HG02759 (cell line): ENCODE results near the gene ADRM1.

ENCODE experiments used
- ATAC-seq: cut with Tn5 transposase; IDR thresholded peaks from one replicate; pipeline ENCODE4 v1.9.1; 2021; ENCODE audit warnings: mild to moderate bottlenecking, moderate library complexity; ENCODE audit not compliant: unreplicated experiment

Gene ADRM1

DNA sequence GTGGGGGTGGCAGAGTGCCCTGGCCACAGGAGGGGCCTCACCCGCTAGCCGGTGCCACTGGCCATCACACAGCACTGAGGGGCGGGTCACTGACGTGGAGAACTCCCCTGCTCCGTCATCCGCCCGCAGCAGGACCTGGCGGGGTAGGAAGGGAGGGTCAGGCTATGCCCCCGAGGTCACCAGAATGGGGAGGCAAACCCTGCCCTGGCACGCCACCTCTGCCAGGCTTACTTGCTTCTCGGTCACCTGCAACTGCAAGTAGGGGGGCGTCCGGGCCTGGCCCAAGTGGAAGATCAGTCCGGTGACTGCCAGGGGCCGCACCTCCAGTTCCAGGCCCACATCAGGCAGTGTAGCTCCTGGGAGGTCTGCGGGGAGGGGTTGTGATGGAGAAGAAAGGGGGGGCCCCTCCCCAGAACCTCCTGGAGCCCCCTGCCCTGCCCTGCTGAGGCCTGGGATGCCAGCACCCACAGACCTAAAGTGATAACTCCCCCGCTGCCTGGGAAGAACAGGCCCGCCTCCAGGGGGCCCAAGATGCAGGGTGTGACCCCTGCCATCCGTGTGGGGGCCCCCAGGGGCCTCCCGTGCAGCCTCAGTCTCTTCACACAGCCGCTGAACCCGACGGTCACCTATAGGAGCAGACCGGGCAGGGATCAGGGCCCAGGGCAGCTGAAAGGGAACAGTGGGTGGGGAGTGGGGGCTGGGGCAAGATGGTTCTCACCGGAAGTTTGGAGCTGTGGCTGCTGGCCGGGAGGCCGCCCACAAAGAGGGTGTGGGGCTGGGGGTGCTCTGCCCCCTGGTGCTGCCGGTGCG, 7.4 kb downstream of the ADRM1 start:
- ATAC-seq: no peak

DNA sequence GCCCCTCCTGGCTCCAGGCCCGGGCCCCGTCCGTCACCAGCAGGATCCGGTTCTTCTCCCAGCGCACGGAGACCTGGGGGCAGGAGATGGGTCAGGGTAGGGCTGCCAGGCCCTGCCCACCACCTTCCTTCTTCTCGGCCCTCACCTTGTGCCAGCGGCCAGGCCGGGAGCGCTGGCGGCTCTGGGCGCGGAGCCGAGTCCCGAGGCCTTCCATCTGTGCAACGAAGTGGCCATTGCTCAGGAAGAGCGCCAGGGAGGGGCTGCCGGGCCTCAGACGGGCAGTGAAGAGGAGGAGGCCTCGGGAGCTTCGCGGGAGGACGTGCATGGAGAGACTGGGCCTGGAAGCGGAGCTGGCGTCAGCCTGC, 7.9 kb downstream of the ADRM1 start:
- no peak for ATAC-seq

DNA sequence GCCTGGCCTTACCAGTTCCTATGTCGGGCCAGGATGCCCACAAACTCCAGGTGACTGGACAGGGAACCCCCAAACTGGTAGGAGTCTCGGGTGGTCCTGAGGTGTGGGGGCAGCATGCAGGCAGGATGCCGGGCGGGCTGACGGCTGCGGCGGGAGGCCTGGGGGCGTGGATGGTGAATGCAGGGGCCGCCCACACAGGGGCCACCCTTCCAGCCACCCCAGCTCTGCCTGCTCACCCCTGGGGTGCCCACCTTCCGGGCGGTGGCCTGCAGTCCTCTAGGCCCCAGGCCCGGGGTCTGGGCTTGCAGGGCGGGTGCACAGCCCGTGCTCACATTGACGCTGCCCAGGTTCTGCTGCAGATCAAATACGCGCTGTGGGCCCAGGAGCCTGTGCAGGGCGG, 8.4 kb downstream of the ADRM1 start:
- no peak for ATAC-seq

DNA sequence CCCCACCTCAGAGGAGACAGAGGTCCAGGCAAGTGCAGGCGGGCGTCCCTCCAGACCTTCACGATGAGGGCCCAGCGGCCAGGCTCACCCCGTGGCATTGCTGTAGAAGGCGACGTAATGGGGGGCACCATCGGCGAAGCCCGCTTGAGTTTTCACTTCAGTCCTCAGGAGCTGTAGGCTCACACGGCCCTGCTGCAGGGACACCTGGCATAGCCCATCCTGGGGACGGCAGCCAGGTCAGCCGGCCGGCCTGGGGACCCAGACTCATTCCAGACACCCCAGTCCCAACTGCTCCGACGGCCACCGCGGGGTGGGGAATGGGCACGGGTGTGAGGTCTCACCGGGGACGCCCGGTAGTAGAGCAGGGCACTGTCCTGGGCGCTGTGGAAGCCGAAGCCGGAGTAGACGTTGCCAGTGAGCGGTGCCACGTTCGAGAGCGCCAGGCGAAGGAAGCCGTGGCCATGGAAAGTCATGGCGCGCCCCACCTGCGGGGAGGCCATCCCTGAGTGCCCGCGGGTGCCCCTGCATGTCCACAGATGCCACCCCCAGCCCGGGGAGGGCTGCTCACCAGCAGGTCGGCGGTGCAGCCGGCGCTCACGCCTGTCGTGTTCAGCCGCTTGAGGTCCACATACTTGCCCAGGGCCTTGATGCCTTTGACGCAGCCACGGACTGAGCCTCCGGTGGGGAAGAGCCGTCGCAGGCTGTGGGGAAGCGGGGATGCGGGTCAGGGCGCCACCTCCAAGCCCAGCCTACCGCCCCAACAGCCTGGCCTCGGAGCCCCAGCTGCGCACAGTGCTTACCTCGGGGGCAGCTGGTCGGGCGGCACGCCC, 9.2 kb downstream of the ADRM1 start:
- ATAC-seq: no peak

- ATAC-seq: no peak
These were observed 9.8 kb downstream of the ADRM1 start for GRCh38 chr20:62312662-62312977.

DNA sequence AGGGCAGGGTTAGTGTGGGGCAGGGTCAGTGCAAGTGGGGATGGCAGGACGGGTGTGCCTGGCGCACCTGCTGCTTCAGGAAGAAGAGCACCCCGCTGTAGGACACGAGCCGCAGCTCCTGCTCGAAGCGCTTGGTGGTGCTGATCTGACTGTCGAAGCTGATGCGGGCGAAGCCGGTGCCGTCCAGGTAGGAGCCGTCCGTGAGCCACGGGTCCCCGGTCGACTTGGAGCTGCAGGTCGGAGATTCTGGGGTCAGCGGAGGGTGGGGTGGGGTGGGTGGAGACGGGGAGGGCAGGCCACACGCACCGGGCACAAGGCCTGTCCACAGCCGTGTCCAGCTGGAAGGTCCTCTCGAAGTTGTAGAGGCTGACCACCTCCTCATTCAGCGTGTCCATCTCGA, 10.2 kb downstream of the ADRM1 start:
- ATAC-seq: no peak

GRCh38 chr20:62313460-62314338, 10.9 kb downstream of the ADRM1 start:
- no peak for ATAC-seq

DNA sequence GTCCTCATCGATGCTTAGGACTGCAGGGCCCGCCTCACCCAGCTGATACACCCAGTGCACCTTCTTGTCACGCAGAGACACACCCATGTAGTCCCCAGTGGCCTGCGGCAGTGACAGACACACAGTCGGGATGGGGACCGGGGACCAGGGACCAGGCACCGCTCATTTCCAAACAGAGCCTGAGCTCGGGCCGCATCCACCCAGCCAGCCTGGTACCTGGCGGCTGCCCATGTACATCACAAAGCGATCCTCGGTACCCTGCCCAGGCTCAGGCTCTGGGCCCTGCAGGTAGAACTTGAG, 11.5 kb downstream of the ADRM1 start:
- no peak for ATAC-seq

GRCh38 chr20:62314711-62315302, 12.0 kb downstream of the ADRM1 start:
- ATAC-seq: no peak

DNA sequence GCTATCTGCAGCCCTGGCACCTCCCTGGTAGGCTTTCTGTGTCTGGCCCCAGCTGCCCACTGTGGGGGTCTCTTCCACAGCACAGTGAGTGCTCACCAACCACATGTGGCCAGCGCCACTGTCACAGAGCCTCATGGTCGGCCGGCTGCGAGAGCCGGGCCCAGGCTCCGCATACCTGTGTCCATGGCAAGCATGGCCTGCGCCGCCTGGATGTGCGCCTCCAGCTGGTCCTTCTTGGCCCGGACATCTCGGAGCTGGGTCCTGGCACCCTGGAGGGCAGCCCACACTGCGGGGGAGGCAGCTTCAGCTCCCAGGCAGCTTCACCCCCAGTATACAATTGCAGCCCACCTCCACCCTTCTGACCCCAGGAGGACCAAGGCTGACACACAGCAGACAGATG, 13.0 kb downstream of the ADRM1 start:
- no peak for ATAC-seq

DNA sequence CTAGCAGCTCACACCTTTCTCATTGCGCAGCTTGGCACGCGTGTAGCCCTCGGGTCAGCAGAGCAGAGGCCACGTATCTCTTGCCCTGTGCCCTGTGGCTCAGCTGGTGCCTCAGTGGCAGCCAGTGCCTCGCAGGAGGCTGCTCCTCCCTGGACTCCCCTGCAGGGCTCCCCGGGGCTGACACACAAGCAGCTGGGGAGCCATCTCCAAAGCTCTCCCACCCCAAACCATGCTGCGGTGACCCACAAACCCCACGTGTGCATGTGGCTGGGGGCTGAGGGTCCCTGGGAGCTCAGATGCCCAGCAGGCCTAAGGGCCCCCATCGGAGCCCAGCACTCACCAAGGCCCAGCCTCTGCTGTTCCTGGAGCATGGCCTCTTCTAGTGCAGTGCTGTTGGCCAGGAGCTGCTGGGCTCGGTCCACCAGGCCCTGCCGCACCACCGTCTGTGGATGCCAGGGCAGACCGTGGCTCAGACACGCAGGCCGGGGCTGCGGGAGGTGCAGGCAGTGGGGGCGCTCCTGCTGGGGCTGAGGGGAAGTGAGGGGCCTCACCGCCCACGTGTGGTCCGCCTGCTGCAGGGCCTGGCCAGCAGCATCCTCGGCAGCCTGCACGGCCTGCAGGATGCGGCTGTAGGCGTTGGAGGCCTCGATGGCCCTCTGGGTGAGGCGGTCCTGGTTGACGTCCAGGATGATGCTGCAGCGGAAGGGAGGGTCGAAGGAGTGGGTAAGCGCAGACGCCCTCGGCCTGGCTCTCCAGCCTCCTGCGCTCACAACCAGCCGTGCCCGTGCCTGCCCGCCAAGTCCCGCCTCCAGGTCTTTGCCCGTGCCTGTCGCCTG, 13.8 kb downstream of the ADRM1 start:
- no peak for ATAC-seq

DNA sequence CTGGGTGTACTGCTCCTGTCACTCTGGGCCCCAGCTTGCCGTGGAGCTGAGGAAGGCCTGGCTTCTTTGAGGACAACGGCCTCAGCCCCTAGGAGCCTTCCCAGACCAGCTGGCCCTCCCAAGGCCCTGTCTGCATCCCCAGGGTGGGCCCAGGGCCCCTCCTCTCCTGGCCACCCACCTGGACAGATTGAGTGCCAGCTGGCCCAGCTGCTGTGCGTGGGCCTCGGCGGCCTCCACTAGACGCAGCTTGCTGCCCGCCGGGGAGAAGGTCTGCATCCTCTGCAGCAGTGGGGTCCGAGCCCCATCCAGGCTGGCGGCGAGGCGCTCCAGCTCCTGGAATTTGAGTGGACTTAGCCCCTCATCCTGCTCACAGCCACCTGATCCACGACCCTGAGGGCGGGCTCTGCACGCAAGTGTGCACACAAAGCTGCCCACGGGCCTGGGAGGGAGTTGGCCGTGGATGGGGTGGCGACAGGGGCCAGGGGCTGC, 14.4 kb downstream of the ADRM1 start:
- no peak for ATAC-seq

DNA sequence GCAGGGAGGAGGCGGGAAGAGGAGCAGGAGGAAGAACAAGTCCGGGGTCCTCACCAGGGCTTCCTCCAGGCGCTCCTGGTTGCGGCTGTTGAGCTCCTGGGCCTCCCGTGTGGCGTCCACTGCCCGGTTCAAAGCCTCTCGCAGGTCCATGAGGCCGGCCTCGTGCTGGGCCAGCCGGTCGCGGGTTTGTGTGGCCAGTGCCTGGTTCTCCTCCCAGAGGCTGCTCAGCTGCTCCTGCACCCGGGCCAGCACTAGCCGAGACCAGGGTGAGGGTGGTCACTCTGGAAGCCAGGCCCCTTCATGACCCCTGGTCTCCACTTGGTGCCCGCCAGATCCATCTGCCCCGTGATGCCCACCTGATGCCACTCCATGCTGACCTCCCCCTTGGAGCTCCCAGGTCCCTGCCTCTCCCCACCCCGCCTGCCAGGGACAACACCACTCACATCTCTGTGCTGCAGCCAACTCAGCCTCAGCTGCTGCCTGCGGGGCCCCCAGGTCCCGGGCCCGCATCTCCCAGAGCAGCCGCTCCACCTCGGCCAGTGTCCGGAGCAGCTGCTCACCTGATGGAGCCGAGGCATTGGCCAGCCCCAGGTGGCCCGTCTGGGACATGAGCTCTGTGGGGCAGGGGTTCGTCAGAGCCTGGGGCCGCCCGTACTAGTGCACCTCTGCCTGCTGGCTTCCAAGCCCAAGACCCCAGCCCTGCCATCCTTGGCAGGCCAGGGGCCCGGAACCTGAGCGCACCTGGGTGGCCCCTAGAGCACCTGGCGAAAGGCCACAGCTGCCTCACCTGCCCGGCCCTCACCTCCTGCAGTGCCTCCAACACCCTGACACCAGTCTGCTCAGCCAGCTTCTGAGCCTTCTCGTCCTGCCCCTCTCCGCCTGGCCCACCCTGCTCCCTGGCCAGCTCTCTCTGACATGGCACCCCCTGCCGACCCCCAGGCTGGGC, 15.9 kb downstream of the ADRM1 start:
- no peak for ATAC-seq

DNA sequence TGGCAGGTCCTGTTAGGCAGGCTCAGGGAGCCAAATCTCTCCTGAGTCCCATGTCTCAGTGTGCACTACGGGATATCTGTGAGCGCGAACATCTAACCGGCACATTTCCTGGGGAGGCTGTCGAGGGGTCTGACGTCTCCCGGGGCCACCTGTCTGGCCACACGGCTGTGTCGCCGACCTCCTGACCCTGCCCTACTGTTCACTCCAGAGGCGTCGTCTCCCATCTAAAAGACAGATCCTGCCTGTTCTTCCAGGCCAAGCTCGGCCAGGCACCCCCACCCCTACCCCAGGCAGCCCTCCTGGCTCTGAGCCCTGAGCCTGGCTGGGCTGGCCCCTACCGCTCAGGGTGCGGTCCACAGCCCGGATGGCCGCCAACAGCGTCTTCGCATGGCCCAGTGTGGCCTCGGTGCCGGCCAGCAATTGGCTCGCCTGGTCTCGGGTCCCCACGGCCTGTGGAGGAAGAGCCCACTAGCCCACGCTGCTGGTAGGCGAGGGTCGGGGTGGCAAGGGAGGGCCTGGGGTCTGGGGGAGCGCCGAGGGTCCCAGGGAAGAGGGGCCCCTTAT, 16.6 kb downstream of the ADRM1 start:
- ATAC-seq: no peak

GRCh38 chr20:62320581-62321354, 18.0 kb downstream of the ADRM1 start:
- no peak for ATAC-seq

- no peak for ATAC-seq
These were observed 18.7 kb downstream of the ADRM1 start for GRCh38 chr20:62321521-62321948.

DNA sequence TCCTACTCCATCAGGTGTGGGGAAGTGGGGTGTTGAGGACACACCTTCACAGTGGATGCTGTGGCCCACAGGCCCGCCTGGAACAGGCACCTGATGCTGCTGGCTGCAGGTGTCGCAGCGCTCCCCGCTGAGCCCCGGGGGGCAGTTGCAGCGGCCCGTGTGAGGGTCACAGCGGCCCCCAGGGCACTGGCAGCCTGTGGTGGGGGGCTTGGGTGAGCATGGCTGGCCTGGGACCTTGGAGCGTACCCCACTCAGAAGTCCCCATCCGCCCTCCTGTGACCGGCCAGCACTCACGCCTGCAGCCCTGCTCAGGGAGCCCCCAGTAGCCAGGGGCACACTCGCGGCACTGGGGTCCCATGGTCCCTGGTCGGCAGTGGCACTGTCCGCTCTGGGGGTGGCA, 19.2 kb downstream of the ADRM1 start:
- ATAC-seq: no peak

GRCh38 chr20:62322492-62323041, 19.8 kb downstream of the ADRM1 start:
- ATAC-seq: no peak
